ENCODE measurements around the gene PPM1G. TPM values are rescaled to one million over a fixed set of nuclear protein-coding genes. Genes with fewer than 3 reads are reported as not detected.
A peak's percentile ranks its signal among the peaks of the same experiment; 100 is the strongest.
"Not testable (repeated sequence)": the region's sequence is repeated elsewhere in the genome, so short reads cannot be mapped to it uniquely, and the experiment has no call there.

Gene PPM1G
- total RNA-seq, 1 donor: 31.6 TPM

GRCh38 chr2:27370816-27371620 lies 38.4 kb downstream of the PPM1G start:
- peak overlapping the region; percentile 80 for H3K4me3 ChIP-seq (ENCODE audit: low read length)
- peaks cover 37% of the 10 kb centered on the region for H3K4me1 ChIP-seq (ENCODE audit: insufficient read depth, low read length)
- H3K9me3 ChIP-seq (ENCODE audit: low read depth, low read length): no peaks in the 10 kb centered on the region
- H3K27me3 ChIP-seq (ENCODE audit: insufficient read depth, low read length): no peaks in the 10 kb centered on the region

DNA sequence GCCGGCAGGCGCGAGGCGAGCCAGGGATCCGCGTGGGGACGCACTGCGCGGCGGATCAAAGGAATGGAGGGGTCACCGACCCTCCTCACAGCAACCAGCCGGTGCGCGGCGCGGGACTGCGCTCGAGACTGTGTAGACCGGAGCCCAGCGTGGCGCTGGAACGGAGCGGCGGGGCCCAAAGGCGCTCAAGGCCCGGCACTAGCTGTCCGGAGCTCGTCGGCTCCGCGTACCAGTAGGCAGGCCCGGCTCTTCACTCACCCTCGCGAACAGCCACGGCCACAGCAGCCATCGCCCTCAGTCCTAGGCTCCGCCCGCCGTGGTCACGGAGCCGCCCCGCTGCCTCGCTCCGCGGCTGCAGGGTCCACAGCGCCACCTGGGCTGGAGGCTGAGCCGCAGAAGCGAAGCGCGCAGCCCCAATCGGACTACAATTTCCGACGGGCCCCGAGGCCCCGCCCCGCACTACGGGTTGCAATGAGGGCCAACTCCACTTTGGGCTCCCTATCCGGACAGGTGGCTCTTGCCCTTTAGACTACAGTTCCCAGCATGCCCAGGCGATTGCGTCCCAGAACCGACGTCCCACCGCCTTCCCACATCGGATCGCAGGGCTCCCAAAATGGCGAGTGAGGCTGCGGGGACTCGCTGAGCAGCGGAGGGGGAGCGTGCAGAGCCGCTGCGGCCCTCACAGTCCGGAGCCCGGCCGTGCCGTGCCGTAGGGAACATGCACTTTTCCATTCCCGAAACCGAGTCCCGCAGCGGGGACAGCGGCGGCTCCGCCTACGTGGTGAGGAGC lies 39.2 kb downstream of the PPM1G start, which contains the start of the genes EIF2B4 and SNX17:
Gene EIF2B4 (minus strand): TSS at position 313 of the 790 bp plus-strand sequence. CDS start 24 bp downstream, at position 289.
Gene SNX17 (plus strand): TSS at position 591 of the 790 bp plus-strand sequence. CDS start 128 bp downstream, at position 719.
- no peaks in the 10 kb centered on the region for H3K27me3 ChIP-seq (ENCODE audit: insufficient read depth, low read length)
- peak within 1 kb of the TSS; percentile 80 for H3K4me3 ChIP-seq (ENCODE audit: low read length)

GRCh38 chr2:27369471-27370025 lies 39.8 kb downstream of the PPM1G start:
- no peaks in the 10 kb centered on the region for H3K9me3 ChIP-seq (ENCODE audit: low read depth, low read length)
- peaks cover 37% of the 10 kb centered on the region for H3K4me1 ChIP-seq (ENCODE audit: insufficient read depth, low read length)
- H3K27me3 ChIP-seq (ENCODE audit: insufficient read depth, low read length): no peaks in the 10 kb centered on the region
- peak overlapping the region; percentile 80 for H3K4me3 ChIP-seq (ENCODE audit: low read length)

More for the DNA sequence above, 39.2 kb downstream of the PPM1G start, which contains the start of the genes EIF2B4 and SNX17:
- H3K4me1 ChIP-seq (ENCODE audit: insufficient read depth, low read length): peaks cover 37% of the 10 kb centered on the region
- H3K9me3 ChIP-seq (ENCODE audit: low read depth, low read length): no peaks in the 10 kb centered on the region

GRCh38 chr2:27363933-27364332 lies 45.5 kb downstream of the PPM1G start:
- no peaks in the 10 kb centered on the region for H3K27me3 ChIP-seq (ENCODE audit: insufficient read depth, low read length)
- H3K9me3 ChIP-seq (ENCODE audit: low read depth, low read length): no peaks in the 10 kb centered on the region
- no peak overlapping the region for H3K4me3 ChIP-seq (ENCODE audit: low read length)
- peaks cover 5% of the 10 kb centered on the region for H3K4me1 ChIP-seq (ENCODE audit: insufficient read depth, low read length)

- Histone ChIP-seq H3K4me1 (ENCODE audit: insufficient read depth, low read length) (peaks cover 5% of the 10 kb centered on the region), H3K27me3 (ENCODE audit: insufficient read depth, low read length) (no peaks in the 10 kb centered on the region), H3K9me3 (ENCODE audit: low read depth, low read length) (no peaks in the 10 kb centered on the region), H3K4me3 (ENCODE audit: low read length) (no peak overlapping the region)
Observed at GRCh38 chr2:27362678-27363420, 46.5 kb downstream of the PPM1G start.

DNA sequence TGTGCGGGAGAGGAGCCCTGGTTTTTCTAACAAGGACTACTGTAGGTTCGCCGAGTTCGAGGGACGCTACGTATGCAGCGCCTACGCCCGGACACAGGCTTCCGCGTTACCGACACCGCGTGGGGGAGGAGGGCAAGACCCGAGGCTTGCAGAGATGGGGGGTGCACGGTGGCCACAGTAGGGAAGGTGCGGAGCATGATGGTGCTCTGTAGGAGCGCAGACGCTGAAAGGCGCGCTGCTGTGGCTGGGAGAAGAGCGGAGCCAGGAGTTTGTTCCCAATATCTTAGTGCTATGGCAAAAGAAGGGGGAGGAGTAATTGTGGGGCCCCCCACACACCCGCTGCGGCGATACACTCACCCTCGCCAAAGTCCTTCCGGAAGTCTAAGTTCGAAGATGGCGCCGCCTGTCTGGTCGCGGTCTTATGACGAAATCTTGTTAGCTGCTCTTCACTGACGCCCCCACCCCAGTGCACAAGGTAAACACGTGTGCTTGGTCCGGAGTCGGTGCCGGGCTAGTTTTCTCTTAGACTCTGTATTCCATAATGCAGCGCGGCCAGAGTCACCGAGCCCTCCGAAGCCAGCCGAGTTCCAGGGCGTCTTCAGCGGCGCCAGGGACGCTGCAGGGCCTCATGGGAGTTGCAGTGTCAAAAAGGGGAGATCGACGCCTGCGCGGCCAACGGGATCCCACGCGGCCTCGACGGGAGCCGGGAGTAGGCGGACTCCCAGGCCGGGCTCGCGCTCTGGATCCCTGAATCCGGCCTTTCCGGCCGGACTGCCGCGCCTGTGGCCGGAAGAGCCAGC lies 52.8 kb downstream of the PPM1G start, which contains the start of gene GTF3C2:
Gene GTF3C2 (minus strand): TSS at position 383 of the 800 bp plus-strand sequence. CDS start 13,210 bp downstream, outside the sequence.
- peaks cover 45% of the 10 kb centered on the region for H3K4me1 ChIP-seq (ENCODE audit: insufficient read depth, low read length)

DNA sequence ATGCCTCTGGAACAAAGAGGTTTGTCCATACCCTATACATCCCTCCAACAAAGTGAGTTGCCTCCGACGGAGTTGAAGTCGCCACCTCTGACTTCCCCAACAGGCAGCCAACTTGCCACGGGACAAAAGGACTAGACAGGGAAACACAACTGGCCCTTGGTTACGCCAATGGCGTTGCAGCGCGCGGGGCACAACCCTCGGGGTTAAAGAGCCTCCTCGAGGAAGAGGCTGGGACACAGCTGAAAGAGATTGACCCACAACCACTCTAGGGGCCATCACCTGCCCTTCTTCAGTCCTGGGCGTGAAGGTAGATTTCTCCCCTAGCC lies 53.4 kb downstream of the PPM1G start:
- Histone ChIP-seq H3K4me1 (ENCODE audit: insufficient read depth, low read length) (peaks cover 48% of the 10 kb centered on the region), H3K9me3 (ENCODE audit: low read depth, low read length) (no peaks in the 10 kb centered on the region), H3K27me3 (ENCODE audit: insufficient read depth, low read length) (no peaks in the 10 kb centered on the region), H3K4me3 (ENCODE audit: low read length) (peak overlapping the region; percentile 67)

More for the DNA sequence above, 52.8 kb downstream of the PPM1G start, which contains the start of gene GTF3C2:
- peak within 1 kb of the TSS; percentile 67 for H3K4me3 ChIP-seq (ENCODE audit: low read length)
- no peaks in the 10 kb centered on the region for H3K27me3 ChIP-seq (ENCODE audit: insufficient read depth, low read length)
- H3K9me3 ChIP-seq (ENCODE audit: low read depth, low read length): no peaks in the 10 kb centered on the region

- H3K4me1 ChIP-seq (ENCODE audit: insufficient read depth, low read length): peaks cover 48% of the 10 kb centered on the region
Observed at GRCh38 chr2:27354597-27354927, 54.8 kb downstream of the PPM1G start.

GRCh38 chr2:27353762-27354596 lies 55.4 kb downstream of the PPM1G start:
- no peaks in the 10 kb centered on the region for H3K27me3 ChIP-seq (ENCODE audit: insufficient read depth, low read length)

More at GRCh38 chr2:27354597-27354927, 54.8 kb downstream of the PPM1G start:
- H3K27me3 ChIP-seq (ENCODE audit: insufficient read depth, low read length): no peaks in the 10 kb centered on the region
- H3K4me3 ChIP-seq (ENCODE audit: low read length): no peak overlapping the region
- no peaks in the 10 kb centered on the region for H3K9me3 ChIP-seq (ENCODE audit: low read depth, low read length)

GRCh38 chr2:27353386-27353761 lies 56.0 kb downstream of the PPM1G start:
- H3K9me3 ChIP-seq (ENCODE audit: low read depth, low read length); H3K27me3 ChIP-seq (ENCODE audit: insufficient read depth, low read length); H3K4me3 ChIP-seq (ENCODE audit: low read length): not testable (repeated sequence)
- peaks cover 48% of the 10 kb centered on the region for H3K4me1 ChIP-seq (ENCODE audit: insufficient read depth, low read length)

More at GRCh38 chr2:27353762-27354596, 55.4 kb downstream of the PPM1G start:
- Histone ChIP-seq H3K9me3 (ENCODE audit: low read depth, low read length) (no peaks in the 10 kb centered on the region), H3K4me1 (ENCODE audit: insufficient read depth, low read length) (peaks cover 48% of the 10 kb centered on the region), H3K4me3 (ENCODE audit: low read length) (no peak overlapping the region)

GRCh38 chr2:27351802-27352598 lies 57.4 kb downstream of the PPM1G start:
- no peaks in the 10 kb centered on the region for H3K9me3 ChIP-seq (ENCODE audit: low read depth, low read length)
- peaks cover 35% of the 10 kb centered on the region for H3K4me1 ChIP-seq (ENCODE audit: insufficient read depth, low read length)
- no peak overlapping the region for H3K4me3 ChIP-seq (ENCODE audit: low read length)

DNA sequence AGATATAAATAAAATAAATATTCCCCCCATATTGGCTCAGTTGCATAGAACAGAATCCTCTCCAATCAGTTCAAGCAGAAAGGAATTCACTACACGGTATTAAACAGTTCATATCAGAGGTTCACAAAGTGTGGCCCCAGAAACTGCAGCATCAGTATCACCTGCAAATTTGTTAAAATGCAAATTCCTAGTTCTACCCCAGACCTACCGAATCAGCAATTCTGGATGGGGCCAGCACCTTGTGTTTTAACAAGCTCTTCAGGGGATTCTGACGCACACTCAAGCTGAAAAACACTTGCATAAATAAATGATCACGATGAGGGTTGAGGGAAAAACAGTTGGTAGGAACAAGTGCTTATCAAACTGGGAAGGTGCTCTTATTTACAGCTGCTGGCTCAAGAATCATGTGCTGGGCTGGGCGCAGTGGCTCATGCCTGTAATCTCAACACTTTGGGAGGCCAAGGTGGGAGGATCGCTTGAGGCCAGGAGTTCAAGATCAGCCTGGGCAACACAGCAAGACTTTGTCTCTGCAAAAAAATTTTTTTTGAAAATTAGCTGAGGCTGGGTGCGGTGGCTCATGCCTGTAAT lies 59.2 kb downstream of the PPM1G start:
- no peak overlapping the region for H3K4me3 ChIP-seq (ENCODE audit: low read length)
- H3K9me3 ChIP-seq (ENCODE audit: low read depth, low read length): no peaks in the 10 kb centered on the region
- peaks cover 30% of the 10 kb centered on the region for H3K4me1 ChIP-seq (ENCODE audit: insufficient read depth, low read length)
- H3K27me3 ChIP-seq (ENCODE audit: insufficient read depth, low read length): no peaks in the 10 kb centered on the region

More at GRCh38 chr2:27351802-27352598, 57.4 kb downstream of the PPM1G start:
- no peaks in the 10 kb centered on the region for H3K27me3 ChIP-seq (ENCODE audit: insufficient read depth, low read length)

Data from mononuclear cell (primary cell).